Measurements from ENCODE around the gene APLP2.
"Not testable (repeated sequence)": the region's sequence is repeated elsewhere in the genome, so short reads cannot be mapped to it uniquely, and the experiment has no call there.

APLP2 gene

DNA sequence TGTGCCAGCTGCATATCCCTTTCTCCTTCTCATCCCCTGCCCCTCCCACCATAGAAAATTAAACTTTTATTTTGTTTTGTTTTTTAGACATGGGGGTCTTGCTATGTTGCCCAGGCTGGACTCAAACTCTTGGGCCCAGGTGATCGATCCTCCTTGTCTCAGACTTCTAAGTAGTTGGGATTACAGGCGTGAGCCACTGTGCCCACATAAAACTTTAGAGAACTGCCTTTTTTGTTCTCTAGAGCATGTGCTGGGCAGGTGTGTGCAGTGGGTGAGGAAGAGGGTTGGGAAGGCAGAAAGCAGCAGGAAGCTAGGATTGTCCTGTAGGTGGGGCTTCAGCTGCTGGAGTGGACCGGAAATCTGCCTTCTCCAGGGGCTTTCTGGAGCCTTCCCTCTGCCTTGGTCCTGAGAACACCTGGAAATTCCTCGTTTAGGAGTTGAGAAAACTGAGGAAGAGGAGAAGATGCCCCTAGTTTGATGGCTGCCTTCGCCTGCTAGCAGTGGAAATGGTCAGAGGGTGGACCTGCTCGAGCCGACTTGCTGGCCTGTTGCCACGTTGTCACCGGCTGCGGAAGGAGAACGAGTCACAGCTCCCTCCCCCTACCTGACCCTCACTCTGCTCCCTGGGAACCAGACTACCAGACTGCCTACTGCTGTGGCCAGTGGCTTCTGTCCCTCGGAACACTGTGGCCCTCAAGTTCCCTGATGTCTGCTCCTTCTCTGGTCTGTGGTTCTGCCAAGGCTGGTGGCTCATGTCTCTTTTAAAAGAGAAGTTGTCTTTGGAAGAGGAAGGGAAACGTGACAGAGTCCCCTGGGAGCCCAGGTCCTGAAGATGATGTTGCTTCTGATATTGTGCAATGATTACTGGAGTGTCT lies 93.9 kb downstream of the APLP2 start:
- FAIRE-seq (no peak), DNase-seq (ENCODE audit: extremely low spot score, insufficient read length, low read depth) (no peak)

- FAIRE-seq (no peak), DNase-seq (ENCODE audit: extremely low spot score, insufficient read length, low read depth) (no peak)
Measured at GRCh38 chr11:130164221-130164570, 94.5 kb downstream of the APLP2 start.

DNA sequence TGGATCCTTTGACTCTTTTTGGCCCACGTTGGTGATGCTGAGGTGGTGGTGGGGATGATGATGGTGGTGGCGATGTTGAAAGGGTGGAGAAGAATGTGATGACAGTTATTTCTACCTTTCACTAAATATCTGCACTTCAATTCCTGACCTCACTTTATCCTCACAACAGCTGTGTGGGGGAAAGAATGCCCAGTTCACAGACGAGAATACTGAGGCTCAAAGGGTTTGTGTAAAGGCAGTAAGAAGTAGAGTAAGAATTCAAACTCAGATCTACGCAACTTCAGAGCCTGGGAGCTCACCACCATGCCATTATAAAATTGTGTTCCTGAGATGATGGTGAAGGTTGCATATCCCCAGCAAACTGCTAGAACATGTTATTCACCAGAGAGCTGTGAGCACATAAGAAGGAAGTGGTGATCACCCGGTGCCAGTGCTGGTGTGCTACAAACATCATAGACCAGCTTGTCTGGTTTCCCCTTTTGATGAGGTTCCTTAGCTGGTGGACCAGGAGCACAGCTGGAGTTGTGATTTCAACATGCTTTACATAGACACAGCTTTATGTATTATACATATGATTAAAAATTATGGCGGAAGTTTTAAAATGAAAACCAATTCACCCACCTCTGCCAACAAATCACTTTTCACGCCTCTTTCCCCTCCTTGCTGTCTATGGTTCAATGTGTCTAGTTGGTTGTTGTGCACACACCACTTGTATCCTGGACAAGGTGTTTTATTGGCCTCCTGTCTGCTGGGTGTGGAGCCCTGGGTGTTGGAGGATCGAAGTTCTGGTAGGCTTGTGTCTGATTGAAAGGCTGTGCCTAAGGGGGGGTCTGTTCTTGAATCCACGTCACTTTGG lies 96.1 kb downstream of the APLP2 start:
- no peak for DNase-seq (ENCODE audit: extremely low spot score, insufficient read length, low read depth)
- no peak for FAIRE-seq

DNA sequence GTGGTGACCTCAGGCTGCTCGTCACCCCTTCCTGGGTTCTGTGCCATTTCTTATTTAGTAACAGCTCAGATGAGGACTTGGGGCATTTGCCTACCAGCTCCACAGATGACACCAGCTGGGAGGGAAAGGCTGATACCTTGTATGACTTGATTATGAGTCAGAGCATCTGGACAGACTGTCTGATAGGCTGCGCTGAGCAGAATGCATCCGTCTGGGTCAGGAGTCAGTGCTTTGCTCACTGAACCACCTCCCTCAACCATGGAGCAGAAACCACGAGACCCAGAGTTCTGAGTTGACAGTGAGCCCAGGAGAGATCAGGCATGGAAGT lies 96.7 kb downstream of the APLP2 start:
- no peak for FAIRE-seq
- no peak for DNase-seq (ENCODE audit: extremely low spot score, insufficient read length, low read depth)

GRCh38 chr11:130167146-130167545 lies 97.5 kb downstream of the APLP2 start:
- DNase-seq (ENCODE audit: extremely low spot score, insufficient read length, low read depth) (no peak), FAIRE-seq (no peak)

GRCh38 chr11:130168105-130168504 lies 98.4 kb downstream of the APLP2 start:
- FAIRE-seq = no peak

DNA sequence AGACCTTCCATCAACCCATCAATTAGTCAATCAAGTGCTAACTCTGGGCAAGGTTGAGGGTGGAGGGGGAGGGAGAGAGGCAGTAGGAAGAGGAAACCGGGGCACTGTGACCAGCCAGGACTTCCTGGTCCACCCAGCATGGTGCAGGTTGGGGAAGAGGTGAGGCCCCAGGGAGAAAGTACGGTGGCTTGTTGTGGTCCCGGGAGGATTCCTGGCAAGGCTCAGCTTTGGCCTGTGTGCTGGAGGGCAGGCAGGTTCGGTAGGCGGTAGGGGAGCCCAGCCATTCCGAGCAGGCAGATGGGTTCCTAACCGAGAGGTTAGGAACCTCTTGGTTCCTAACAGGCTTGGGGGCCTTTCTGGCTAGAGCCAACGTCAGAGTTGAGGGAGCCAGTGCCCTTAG lies 100.7 kb downstream of the APLP2 start:
- FAIRE-seq = no peak

More at GRCh38 chr11:130168105-130168504, 98.4 kb downstream of the APLP2 start:
- DNase-seq (ENCODE audit: extremely low spot score, insufficient read length, low read depth) = no peak

DNA sequence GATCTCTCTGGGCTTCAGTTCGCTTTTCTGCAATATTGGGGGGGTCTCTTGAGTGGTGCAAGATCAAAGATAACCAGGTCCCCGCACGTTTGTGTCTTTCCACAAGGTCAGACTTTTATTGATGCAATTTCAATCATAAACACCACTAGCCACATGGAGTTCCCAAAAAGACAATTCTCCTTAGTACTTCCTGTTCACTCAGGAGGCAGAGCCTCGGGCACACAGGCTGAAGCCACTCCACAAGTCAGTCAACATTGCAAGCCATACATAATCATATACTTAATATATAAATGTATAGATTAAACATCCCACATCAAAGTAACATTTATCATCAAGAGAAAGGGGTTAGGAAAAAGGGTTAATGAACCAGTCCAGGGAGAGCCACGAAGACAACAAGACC lies 101.8 kb downstream of the APLP2 start:
- DNase-seq (ENCODE audit: extremely low spot score, insufficient read length, low read depth) (no peak), FAIRE-seq (no peak)

More for the DNA sequence above, 100.7 kb downstream of the APLP2 start:
- no peak for DNase-seq (ENCODE audit: extremely low spot score, insufficient read length, low read depth)

GRCh38 chr11:130172001-130172400 lies 102.3 kb downstream of the APLP2 start:
- FAIRE-seq = not testable (repeated sequence)

GRCh38 chr11:130174642-130175041 lies 104.9 kb downstream of the APLP2 start:
- DNase-seq (ENCODE audit: extremely low spot score, insufficient read length, low read depth) = no peak
- FAIRE-seq = no peak

More at GRCh38 chr11:130172001-130172400, 102.3 kb downstream of the APLP2 start:
- DNase-seq (ENCODE audit: extremely low spot score, insufficient read length, low read depth) = not testable (repeated sequence)

GRCh38 chr11:130175898-130176297 lies 106.2 kb downstream of the APLP2 start:
- FAIRE-seq (no peak), DNase-seq (ENCODE audit: extremely low spot score, insufficient read length, low read depth) (no peak)

DNA sequence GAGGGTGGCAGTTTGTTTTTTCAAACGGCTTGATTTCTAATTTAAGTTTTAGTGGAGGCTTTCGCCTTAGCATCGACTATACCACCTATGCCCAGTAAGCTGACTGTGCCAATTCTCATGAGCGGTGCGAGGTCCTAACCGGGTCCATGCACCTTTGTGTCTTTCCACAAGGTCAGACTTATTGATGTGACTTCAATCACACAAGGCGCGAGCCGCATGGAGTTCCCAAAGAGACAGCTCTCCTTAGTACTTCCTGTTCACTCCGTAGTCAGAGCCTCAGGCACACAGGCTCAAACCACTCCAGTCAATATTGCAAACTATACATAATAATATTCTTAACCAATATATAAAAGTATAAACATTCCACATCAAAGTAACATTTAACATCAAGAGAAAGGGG lies 108.1 kb downstream of the APLP2 start:
- FAIRE-seq (no peak), DNase-seq (ENCODE audit: extremely low spot score, insufficient read length, low read depth) (no peak)

DNA sequence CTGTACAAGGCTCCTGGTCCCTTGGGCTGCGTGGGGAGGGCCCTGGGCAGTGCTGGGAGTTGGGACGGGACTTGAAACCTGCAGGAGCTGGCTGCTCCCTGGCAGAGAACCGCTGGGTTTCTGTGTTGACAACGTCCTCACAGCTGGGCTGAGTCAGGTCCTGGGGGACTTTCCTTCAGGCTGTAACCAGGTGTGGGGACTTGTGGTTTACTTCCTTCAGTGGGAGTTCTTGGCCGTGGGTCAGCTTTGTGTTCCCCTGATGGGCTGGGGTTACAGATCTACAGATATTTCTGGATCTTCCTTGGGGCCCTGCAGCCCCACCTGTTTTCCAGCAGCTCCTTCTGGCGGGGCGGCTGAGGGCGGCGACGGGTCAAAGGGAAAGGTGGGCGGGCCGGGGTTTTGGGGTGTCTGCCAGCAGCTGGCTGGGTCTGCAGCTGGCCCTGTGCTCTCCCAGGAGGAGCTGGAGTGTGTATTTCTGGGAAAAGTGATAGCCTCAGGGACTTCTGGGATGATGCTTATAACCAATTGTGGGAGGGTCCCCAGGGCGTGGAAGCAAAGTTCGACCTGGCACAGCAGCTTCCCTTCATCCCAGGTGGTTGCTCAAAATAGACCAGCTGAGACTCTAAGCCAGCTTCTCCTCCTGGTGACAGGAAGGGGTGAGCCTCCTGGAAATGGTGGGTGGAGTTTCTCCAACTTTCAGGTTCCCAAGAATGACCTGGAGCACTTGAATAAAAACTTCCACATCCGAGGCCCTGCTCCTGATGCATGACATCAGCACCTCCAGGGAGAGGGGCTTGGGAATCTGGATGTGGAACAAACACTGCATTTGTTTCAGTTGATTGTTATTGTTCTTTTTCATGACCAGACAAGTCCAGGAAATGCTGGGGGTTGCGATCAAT lies 109.0 kb downstream of the APLP2 start:
- FAIRE-seq = no peak
- no peak for DNase-seq (ENCODE audit: extremely low spot score, insufficient read length, low read depth)

DNA sequence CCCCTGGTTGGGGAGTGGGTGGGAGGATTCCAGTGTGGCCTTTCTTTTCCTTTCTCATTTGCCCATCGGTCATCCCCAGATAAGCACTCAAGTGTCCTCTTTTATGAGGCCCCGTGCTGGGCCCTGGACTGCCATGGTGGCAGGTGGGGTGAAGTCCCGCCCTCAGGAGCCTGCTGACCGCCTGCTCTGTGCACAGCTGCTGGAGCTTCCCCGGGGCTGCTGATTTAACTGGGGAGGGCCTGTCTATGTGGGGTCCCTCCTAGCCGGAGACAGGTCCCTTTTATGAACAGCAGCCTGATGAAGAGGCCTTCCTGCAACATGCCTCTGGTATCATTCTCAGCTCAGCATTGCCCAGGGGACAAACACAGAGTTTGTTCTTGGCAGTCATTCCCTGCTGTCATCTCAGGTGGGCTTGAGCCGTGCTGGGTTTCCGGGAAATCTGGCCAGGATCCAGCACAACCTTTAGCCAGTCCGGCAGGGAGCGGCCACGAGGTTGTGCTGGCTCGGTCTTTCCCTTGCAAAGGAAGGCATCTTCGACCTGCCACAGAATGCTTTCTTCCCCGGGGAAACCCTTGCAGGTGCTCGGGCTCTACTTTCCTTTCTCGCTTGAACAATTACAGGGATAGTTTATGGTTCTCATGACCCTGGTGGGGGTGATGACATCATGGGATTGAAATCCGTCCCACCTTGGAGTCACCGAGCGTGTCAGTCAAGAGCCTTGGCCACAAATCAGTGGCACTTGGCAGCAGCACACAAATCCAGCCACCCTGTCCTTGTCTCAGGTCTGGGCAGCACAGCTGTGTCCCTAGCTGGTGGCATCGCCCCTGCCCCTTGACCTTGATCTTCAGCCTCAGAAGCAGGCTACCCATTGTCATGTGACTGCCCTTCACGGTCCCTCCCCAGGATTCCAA lies 110.0 kb downstream of the APLP2 start:
- FAIRE-seq = no peak
- no peak for DNase-seq (ENCODE audit: extremely low spot score, insufficient read length, low read depth)

GRCh38 chr11:130180491-130180890 lies 110.8 kb downstream of the APLP2 start:
- no peak for DNase-seq (ENCODE audit: extremely low spot score, insufficient read length, low read depth)
- no peak for FAIRE-seq

DNA sequence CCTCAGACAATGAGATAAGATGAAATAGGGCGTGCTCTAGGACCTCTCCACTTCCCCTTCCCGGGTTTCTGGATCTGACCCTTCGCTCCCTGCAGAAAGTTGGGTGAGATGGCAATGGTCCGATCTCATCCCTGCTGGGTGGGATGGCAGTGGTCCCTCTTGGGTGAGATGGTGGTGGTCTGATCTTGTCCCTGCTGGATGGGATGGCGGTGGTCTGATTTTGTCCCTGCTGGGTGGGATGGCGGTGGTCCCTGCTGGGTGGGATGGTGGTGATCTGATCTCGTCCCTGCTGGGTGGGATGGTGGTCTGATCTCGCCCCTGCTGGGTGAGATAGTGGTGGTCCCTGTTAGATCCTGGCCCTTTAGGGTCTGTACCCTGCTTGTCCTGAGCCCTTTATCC lies 111.2 kb downstream of the APLP2 start:
- FAIRE-seq (no peak), DNase-seq (ENCODE audit: extremely low spot score, insufficient read length, low read depth) (no peak)

- no peak for FAIRE-seq
- no peak for DNase-seq (ENCODE audit: extremely low spot score, insufficient read length, low read depth)
Measured at GRCh38 chr11:130181295-130182272, 111.9 kb downstream of the APLP2 start.

Measured in GM18507 (cell line).